ENCODE results near the gene FCAMR.

DNA sequence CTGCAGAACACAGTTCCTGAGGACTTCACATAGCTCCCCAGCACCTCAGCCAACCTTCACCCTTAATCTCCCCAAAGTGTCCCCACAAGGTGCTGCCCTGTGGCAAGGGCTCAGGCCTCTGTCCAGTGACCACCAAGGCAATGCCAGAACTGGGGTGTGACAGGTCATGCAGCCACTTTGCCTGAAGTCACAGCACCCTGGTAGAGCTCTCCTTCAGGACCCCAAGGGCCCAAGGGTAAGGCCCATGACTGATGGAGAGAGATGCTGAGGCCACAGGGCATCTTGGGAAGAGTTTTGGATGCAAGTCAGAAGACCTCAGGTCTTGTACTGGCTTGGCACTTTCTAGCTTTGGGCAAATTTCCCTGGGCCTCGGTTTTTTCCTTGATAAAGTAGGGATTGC, 47.7 kb downstream of the FCAMR start:
- no peak for TF ChIP-seq EZH2 (IDR thresholded peaks at IDR 0.05; ENCODE audit: low read length)
- TF ChIP-seq, protein P1, sequence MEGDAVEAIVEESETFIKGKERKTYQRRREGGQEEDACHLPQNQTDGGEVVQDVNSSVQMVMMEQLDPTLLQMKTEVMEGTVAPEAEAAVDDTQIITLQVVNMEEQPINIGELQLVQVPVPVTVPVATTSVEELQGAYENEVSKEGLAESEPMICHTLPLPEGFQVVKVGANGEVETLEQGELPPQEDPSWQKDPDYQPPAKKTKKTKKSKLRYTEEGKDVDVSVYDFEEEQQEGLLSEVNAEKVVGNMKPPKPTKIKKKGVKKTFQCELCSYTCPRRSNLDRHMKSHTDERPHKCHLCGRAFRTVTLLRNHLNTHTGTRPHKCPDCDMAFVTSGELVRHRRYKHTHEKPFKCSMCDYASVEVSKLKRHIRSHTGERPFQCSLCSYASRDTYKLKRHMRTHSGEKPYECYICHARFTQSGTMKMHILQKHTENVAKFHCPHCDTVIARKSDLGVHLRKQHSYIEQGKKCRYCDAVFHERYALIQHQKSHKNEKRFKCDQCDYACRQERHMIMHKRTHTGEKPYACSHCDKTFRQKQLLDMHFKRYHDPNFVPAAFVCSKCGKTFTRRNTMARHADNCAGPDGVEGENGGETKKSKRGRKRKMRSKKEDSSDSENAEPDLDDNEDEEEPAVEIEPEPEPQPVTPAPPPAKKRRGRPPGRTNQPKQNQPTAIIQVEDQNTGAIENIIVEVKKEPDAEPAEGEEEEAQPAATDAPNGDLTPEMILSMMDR (optimal IDR thresholded peaks at IDR 0.05 in 1 of 3, IDR thresholded peaks at IDR 0.05 in 1 of 3, conservative IDR thresholded peaks at IDR 0.05 in 1 of 3; ENCODE audit: extremely low read depth in 1 of 3, insufficient read depth in 2 of 3, low read length in 3 of 3): no peak

Data from keratinocyte (primary cell).